ENCODE results near the gene SNAP47.

DNA sequence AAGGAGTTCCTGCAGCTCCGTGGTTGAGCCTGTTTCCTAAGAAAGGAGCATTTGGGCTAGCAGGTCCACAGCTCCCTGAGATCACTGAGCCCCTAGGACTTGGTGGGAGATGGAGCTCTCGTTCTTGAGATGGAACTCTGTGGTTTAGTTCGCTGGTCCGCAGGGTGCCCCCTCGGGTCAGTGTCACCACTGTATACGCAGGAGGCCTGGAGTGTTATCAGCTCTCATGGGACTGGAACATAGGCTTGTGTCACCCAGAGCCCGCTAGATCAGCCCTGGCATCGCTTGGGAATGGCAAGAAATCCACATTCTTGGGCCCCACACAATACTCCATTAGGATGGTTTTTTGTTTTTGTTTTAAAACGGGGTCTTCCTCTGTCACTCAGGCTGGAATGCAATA, 3.6 kb downstream of the SNAP47 start:
- TF ChIP-seq, protein P1, sequence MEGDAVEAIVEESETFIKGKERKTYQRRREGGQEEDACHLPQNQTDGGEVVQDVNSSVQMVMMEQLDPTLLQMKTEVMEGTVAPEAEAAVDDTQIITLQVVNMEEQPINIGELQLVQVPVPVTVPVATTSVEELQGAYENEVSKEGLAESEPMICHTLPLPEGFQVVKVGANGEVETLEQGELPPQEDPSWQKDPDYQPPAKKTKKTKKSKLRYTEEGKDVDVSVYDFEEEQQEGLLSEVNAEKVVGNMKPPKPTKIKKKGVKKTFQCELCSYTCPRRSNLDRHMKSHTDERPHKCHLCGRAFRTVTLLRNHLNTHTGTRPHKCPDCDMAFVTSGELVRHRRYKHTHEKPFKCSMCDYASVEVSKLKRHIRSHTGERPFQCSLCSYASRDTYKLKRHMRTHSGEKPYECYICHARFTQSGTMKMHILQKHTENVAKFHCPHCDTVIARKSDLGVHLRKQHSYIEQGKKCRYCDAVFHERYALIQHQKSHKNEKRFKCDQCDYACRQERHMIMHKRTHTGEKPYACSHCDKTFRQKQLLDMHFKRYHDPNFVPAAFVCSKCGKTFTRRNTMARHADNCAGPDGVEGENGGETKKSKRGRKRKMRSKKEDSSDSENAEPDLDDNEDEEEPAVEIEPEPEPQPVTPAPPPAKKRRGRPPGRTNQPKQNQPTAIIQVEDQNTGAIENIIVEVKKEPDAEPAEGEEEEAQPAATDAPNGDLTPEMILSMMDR (IDR thresholded peaks at IDR 0.05): no peak
- TF ChIP-seq POLR2A (IDR thresholded peaks at IDR 0.05): no peak

Measured in body of pancreas (tissue), 4 donors.